ENCODE results near the gene PAQR8. TPM values are rescaled to one million over a fixed set of nuclear protein-coding genes. Genes with fewer than 3 reads are reported as not detected.

PAQR8 gene
- total and polyA plus RNA-seq, 2 of the 13 experiments (the other 11 are each of a cell fraction or from before 2014, with no cell fraction given), result 37.7 to 50.7 TPM

DNA sequence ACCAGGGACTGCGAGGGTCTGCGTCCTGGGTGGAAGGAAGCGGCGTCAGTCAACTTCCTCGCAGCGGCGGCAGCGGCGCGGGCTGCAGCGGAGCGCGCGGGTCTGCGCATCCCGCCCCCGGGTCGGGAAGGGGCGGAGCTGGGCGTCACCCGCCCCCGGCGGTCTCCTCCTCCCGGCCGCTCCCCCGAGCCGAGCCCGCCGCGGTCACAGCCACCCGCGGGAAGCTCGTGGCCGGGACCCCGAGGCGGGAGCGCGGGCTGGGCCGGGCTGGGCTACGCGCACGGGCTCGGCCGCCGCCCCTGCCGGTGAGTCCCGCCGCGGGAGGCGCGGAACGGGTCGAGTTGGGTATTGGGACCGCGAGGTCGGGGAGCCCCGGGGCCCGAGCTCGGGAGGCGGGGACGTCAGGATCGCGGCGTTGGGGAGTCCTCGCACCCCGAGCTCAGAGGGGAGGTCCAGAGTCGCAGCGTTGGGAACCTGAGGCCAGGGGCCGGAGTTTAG, at the start of gene PAQR8 (continued):
- TF ChIP-seq, protein P1, sequence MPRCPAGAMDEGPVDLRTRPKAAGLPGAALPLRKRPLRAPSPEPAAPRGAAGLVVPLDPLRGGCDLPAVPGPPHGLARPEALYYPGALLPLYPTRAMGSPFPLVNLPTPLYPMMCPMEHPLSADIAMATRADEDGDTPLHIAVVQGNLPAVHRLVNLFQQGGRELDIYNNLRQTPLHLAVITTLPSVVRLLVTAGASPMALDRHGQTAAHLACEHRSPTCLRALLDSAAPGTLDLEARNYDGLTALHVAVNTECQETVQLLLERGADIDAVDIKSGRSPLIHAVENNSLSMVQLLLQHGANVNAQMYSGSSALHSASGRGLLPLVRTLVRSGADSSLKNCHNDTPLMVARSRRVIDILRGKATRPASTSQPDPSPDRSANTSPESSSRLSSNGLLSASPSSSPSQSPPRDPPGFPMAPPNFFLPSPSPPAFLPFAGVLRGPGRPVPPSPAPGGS (CRISPR knock-in tag; IDR thresholded peaks at IDR 0.05), result peak; percentile 66; the same call in 1 of the 2 replicates
- TF ChIP-seq ZNF331 (CRISPR knock-in tag; IDR thresholded peaks at IDR 0.05) (peak; percentile 43; the same call in 1 of the 2 replicates), BRCA1 (CRISPR knock-in tag; IDR thresholded peaks at IDR 0.05) (no peak), AHR (CRISPR knock-in tag; IDR thresholded peaks at IDR 0.05) (no peak), ZFP36 (IDR thresholded peaks at IDR 0.05; ENCODE audit: borderline replicate concordance, low read depth, low read length, partially characterized antibody) (no peak), ZNF672 (CRISPR knock-in tag; IDR thresholded peaks at IDR 0.05) (no peak), POLR2AphosphoS5 (IDR thresholded peaks at IDR 0.05; ENCODE audit: low read depth, low read length) (peak; percentile 38; the same call in 1 of the 2 replicates), PRMT3 (CRISPR knock-in tag; IDR thresholded peaks at IDR 0.05; ENCODE audit: borderline replicate concordance, low read depth) (peak; percentile 96), ZNF678 (CRISPR knock-in tag; IDR thresholded peaks at IDR 0.05) (peak; percentile 67; the same call in 1 of the 2 replicates), ZNF264 (CRISPR knock-in tag; IDR thresholded peaks at IDR 0.05) (0 out of 2 replicates have a peak, but pooled peaks have one; percentile 6)
- TF ChIP-seq, protein P2, sequence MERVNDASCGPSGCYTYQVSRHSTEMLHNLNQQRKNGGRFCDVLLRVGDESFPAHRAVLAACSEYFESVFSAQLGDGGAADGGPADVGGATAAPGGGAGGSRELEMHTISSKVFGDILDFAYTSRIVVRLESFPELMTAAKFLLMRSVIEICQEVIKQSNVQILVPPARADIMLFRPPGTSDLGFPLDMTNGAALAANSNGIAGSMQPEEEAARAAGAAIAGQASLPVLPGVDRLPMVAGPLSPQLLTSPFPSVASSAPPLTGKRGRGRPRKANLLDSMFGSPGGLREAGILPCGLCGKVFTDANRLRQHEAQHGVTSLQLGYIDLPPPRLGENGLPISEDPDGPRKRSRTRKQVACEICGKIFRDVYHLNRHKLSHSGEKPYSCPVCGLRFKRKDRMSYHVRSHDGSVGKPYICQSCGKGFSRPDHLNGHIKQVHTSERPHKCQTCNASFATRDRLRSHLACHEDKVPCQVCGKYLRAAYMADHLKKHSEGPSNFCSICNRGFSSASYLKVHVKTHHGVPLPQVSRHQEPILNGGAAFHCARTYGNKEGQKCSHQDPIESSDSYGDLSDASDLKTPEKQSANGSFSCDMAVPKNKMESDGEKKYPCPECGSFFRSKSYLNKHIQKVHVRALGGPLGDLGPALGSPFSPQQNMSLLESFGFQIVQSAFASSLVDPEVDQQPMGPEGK (CRISPR knock-in tag; IDR thresholded peaks at IDR 0.05), result peak; percentile 69
- TF ChIP-seq, protein P3, sequence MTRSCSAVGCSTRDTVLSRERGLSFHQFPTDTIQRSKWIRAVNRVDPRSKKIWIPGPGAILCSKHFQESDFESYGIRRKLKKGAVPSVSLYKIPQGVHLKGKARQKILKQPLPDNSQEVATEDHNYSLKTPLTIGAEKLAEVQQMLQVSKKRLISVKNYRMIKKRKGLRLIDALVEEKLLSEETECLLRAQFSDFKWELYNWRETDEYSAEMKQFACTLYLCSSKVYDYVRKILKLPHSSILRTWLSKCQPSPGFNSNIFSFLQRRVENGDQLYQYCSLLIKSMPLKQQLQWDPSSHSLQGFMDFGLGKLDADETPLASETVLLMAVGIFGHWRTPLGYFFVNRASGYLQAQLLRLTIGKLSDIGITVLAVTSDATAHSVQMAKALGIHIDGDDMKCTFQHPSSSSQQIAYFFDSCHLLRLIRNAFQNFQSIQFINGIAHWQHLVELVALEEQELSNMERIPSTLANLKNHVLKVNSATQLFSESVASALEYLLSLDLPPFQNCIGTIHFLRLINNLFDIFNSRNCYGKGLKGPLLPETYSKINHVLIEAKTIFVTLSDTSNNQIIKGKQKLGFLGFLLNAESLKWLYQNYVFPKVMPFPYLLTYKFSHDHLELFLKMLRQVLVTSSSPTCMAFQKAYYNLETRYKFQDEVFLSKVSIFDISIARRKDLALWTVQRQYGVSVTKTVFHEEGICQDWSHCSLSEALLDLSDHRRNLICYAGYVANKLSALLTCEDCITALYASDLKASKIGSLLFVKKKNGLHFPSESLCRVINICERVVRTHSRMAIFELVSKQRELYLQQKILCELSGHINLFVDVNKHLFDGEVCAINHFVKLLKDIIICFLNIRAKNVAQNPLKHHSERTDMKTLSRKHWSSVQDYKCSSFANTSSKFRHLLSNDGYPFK (CRISPR knock-in tag; IDR thresholded peaks at IDR 0.05; ENCODE audit: borderline replicate concordance), result no peak
- TF ChIP-seq, protein P4, sequence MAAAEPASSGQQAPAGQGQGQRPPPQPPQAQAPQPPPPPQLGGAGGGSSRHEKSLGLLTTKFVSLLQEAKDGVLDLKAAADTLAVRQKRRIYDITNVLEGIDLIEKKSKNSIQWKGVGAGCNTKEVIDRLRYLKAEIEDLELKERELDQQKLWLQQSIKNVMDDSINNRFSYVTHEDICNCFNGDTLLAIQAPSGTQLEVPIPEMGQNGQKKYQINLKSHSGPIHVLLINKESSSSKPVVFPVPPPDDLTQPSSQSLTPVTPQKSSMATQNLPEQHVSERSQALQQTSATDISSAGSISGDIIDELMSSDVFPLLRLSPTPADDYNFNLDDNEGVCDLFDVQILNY (CRISPR knock-in tag; conservative IDR thresholded peaks at IDR 0.05), result peak; percentile 25; the same call in 1 of the 2 replicates
- TF ChIP-seq, protein P5, sequence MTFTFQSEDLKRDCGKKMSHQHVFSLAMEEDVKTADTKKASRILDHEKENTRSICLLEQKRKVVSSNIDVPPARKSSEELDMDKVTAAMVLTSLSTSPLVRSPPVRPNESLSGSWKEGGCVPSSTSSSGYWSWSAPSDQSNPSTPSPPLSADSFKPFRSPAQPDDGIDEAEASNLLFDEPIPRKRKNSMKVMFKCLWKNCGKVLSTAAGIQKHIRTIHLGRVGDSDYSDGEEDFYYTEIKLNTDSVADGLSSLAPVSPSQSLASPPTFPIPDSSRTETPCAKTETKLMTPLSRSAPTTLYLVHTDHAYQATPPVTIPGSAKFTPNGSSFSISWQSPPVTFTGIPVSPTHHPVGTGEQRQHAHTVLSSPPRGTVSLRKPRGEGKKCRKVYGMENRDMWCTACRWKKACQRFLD (CRISPR knock-in tag; IDR thresholded peaks at IDR 0.05; ENCODE audit: borderline replicate concordance), result no peak
- TF ChIP-seq, protein P6, sequence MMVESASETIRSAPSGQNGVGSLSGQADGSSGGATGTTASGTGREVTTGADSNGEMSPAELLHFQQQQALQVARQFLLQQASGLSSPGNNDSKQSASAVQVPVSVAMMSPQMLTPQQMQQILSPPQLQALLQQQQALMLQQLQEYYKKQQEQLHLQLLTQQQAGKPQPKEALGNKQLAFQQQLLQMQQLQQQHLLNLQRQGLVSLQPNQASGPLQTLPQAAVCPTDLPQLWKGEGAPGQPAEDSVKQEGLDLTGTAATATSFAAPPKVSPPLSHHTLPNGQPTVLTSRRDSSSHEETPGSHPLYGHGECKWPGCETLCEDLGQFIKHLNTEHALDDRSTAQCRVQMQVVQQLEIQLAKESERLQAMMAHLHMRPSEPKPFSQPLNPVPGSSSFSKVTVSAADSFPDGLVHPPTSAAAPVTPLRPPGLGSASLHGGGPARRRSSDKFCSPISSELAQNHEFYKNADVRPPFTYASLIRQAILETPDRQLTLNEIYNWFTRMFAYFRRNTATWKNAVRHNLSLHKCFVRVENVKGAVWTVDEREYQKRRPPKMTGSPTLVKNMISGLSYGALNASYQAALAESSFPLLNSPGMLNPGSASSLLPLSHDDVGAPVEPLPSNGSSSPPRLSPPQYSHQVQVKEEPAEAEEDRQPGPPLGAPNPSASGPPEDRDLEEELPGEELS (CRISPR knock-in tag; IDR thresholded peaks at IDR 0.05), result no peak; the same call in 1 of the 2 replicates
